ENCODE data around the gene JARID2. TPM values are rescaled to one million over a fixed set of nuclear protein-coding genes. Genes with fewer than 3 reads are reported as not detected.
"Not testable (repeated sequence)": the region's sequence is repeated elsewhere in the genome, so short reads cannot be mapped to it uniquely, and the experiment has no call there.

JARID2 gene
- total and polyA plus RNA-seq, 3 donors from 2014 or later = 36.1 to 60.8 (median 53.7) TPM

DNA sequence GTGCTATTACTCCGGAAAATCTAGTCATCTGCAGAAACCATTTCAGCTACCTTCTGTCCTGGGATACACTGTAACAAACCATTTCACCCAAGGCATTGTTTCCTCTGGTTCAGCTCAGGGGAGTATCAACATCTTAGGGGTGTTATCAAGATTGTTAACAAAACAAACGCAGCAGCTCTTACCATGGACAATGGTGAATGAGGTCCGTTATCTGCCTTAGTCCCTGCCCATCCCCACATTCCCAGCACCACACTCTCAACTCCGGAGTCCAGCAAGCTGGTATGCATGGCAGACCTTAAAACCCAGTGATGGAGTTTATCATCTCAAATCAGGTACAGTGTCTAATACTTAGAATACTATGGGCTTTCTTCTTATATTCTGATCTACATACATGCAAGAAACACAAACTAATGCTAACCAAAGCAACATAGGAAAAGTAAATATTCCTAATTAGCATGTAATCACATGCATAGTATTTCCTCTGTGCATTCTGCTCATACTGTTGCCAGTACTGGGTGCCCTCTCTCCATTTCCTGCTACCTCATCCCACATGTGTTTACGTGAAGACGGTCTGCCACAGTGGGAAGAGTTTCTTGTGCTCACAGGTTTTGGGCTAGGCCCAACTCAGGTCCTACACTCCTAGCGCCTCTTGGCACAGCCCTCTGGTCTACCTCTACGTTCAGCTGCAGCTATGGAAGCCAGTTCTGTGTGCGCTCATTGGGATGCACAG, 293.1 kb downstream of the JARID2 start:
- H3K36me3 ChIP-seq (ENCODE audit: low read depth, missing control alignments) = no peaks in the 10 kb centered on the region
- TF ChIP-seq, protein P1, sequence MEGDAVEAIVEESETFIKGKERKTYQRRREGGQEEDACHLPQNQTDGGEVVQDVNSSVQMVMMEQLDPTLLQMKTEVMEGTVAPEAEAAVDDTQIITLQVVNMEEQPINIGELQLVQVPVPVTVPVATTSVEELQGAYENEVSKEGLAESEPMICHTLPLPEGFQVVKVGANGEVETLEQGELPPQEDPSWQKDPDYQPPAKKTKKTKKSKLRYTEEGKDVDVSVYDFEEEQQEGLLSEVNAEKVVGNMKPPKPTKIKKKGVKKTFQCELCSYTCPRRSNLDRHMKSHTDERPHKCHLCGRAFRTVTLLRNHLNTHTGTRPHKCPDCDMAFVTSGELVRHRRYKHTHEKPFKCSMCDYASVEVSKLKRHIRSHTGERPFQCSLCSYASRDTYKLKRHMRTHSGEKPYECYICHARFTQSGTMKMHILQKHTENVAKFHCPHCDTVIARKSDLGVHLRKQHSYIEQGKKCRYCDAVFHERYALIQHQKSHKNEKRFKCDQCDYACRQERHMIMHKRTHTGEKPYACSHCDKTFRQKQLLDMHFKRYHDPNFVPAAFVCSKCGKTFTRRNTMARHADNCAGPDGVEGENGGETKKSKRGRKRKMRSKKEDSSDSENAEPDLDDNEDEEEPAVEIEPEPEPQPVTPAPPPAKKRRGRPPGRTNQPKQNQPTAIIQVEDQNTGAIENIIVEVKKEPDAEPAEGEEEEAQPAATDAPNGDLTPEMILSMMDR (IDR thresholded peaks at IDR 0.05) = no peak
- TF ChIP-seq POLR2A (IDR thresholded peaks at IDR 0.05) = no peak
- H3K9me3 ChIP-seq = no peaks in the 10 kb centered on the region
- peaks cover 30% of the 10 kb centered on the region for H3K4me1 ChIP-seq
- no peak overlapping the region for H3K4me3 ChIP-seq
- peak; percentile 75 for DNase-seq
- H3K27ac ChIP-seq = peak overlapping the region in 1 of 2 donors; percentile 70
- 81 to 82% methylated on average over 9 of the region's 9 CpGs for WGBS, 2 donors
- intact Hi-C loops (cut with DNase I; ENCODE audit: low total_unique reads) = no loop called here
- H3K27me3 ChIP-seq = no peaks in the 10 kb centered on the region

DNA sequence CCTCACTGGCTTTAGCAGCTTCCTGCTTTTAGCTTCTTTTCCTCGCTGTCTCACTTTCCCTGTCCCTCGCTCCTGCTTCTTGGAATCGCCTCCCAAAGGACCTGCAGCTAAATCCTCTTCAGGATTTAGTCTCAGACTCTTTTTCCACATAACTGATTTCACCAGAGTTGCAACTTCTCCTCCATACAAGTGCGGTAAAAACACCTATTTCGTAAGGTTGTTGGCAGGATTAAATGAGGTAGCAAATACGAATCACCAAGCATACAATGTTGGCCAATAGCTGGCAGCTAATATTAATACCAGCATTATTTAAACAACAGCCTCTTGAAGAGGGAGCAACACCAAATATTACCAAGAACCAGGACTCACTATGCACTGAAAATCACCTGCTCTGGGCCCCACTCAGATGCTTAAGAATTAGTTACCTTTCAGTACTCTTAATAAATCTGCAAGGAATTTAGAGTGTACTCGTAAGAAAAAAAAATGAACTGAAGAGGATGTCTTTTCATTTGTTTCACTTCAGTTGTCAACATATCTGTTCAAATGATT, 293.9 kb downstream of the JARID2 start:
- Histone ChIP-seq H3K36me3 (ENCODE audit: low read depth, missing control alignments) (no peaks in the 10 kb centered on the region), H3K27me3 (no peaks in the 10 kb centered on the region), H3K4me3 (no peak overlapping the region), H3K27ac (peak overlapping the region in 1 of 2 donors; percentile 55), H3K9me3 (no peaks in the 10 kb centered on the region), H3K4me1 (peaks cover 29% of the 10 kb centered on the region)
- no peak for DNase-seq
- intact Hi-C loops (cut with DNase I; ENCODE audit: low total_unique reads) = no loop called here
- WGBS, 2 donors = 90 to 91% methylated on average over 7 of the region's 7 CpGs
- TF ChIP-seq, protein P1 (IDR thresholded peaks at IDR 0.05) = no peak
- no peak for TF ChIP-seq POLR2A (IDR thresholded peaks at IDR 0.05)

DNA sequence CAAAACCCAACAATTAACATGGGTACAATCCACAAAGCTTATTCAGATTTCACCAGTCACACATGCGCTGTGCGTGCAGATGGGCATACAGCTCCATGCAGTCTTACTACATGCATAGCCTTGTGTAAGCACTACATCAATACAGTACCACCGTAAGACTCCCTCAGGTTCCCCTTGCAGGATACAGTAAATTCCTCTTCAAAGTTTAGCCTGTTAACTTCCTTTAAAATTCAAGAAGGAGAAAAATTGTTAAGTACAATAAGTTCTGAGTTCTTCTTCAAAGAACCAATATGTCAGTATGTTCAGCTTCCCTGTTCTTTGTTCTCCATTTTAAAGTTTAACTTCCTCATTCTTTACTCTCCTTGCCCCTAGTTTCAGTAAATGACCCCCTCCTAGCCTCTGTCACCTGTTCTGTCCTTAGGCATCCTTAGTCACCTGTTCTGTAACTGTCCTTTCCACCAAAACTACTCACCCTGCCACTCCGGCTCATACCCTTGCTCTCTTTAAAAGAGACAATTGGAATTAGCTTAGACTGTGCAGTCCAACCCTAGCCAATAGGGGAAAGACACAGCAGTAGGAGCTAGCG, 297.6 kb downstream of the JARID2 start:
- WGBS, 2 donors = 94 to 100% methylated on average over 5 of the region's 5 CpGs
- intact Hi-C loops (cut with DNase I; ENCODE audit: low total_unique reads); H3K36me3 ChIP-seq (ENCODE audit: low read depth, missing control alignments); H3K9me3 ChIP-seq; H3K27ac ChIP-seq; DNase-seq; H3K27me3 ChIP-seq; H3K4me3 ChIP-seq: not testable (repeated sequence)
- H3K4me1 ChIP-seq = peaks cover 11% of the 10 kb centered on the region

DNA sequence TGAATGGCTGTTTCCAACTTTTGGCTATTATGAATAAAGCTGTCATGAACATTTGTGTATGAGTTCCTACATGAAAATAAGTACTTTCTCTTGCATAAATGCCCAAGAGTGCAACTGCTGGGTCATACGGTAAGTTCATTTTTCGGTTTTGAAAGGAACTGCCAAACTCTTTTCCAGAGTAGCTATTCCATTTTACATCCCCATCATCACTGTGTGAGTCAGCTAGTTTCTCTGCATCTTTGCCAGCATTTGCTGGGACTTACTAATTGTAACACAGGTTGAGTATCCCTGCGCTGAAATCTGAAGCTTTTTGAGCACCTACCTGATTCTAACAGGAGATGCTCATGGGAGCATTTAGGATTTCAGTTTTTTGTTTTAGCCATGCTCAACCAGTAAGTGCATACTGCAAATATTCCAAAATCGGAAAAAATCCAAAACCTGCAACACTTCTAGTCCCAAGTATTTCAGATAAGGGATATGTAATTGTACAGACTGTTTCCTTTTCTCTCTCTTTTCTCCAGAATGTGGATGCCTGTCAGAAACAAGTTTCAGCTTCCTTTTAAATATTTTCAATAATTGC, 298.5 kb downstream of the JARID2 start:
- no peaks in the 10 kb centered on the region for H3K36me3 ChIP-seq (ENCODE audit: low read depth, missing control alignments)
- TF ChIP-seq, protein P1 (IDR thresholded peaks at IDR 0.05) = no peak
- TF ChIP-seq POLR2A (IDR thresholded peaks at IDR 0.05) = no peak
- no peaks in the 10 kb centered on the region for H3K9me3 ChIP-seq
- no peak for DNase-seq
- H3K27ac ChIP-seq = peak overlapping the region in 1 of 2 donors; percentile 47
- H3K27me3 ChIP-seq = no peaks in the 10 kb centered on the region
- no peak overlapping the region for H3K4me3 ChIP-seq
- intact Hi-C loops (cut with DNase I; ENCODE audit: low total_unique reads) = no loop called here
- 56 to 68% methylated on average over 4 of the region's 4 CpGs for WGBS, 2 donors
- peaks cover 7% of the 10 kb centered on the region for H3K4me1 ChIP-seq

DNA sequence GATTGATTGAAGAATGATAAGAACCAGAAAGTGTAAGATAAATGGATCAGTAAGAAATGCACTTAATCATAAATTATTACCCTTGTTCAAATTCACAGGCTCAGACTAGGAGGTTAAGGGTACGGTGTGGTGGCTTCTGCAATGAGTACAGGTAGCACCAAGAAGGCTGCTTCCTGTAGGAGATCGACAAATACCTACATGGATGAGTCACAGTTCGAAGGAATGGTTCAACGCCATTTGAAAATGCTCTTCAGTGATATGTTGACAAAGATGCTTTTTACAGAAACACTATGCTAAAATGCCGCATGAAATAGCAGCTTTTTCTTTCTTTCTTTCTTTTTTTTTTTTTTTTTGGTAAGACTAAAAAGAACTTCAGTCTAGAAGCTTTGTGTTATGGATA, 300.7 kb downstream of the JARID2 start:
- intact Hi-C loops (cut with DNase I; ENCODE audit: low total_unique reads) = no loop called here

More for the DNA sequence above, 300.7 kb downstream of the JARID2 start:
- Histone ChIP-seq H3K27ac (no peak overlapping the region), H3K27me3 (no peaks in the 10 kb centered on the region), H3K9me3 (no peaks in the 10 kb centered on the region), H3K4me1 (no peaks in the 10 kb centered on the region), H3K36me3 (ENCODE audit: low read depth, missing control alignments) (no peaks in the 10 kb centered on the region), H3K4me3 (no peak overlapping the region)
- DNase-seq = no peak
- WGBS, 2 donors = 93 to 94% methylated on average over 5 of the region's 5 CpGs
- no peak for TF ChIP-seq POLR2A (IDR thresholded peaks at IDR 0.05)
- TF ChIP-seq, protein P1 (IDR thresholded peaks at IDR 0.05) = no peak

Measured in testis (tissue), 3 donors.